A673 (cell line): Measurements from ENCODE around the gene TTLL10. TPM values are rescaled to one million over a fixed set of nuclear protein-coding genes. Genes with fewer than 3 reads are reported as not detected.

Experiments used
- BruUV-seq: library from RNA; stranded (reverse); fragments of 400-500 nt; replicated peaks from 2 replicates; lab custom pipeline; 2021; lab: Mats Ljungman, UMichigan
- CTCF ChIA-PET: fragments of 300-600 bp; sonication (Branson Sonifier 250); formaldehyde crosslinking; loops from one replicate; lab custom pipeline; 2022; ENCODE audit warnings: antibody characterized with exemption; lab: Charles Lee
- POLR2A ChIA-PET: fragments of 300-600 bp; sonication (Branson Sonifier 250); formaldehyde crosslinking; loops from one replicate; lab custom pipeline; 2022; ENCODE audit warnings: antibody characterized with exemption; ENCODE audit not compliant: low non-redundant PET; lab: Charles Lee
- DNase-seq: peaks from one replicate; pipeline ENCODE4 v3.0.0-alpha.2; 2015; ENCODE audit warnings: low spot score
- H3K27ac ChIP-seq: fragments of 200-600 bp; sonication (generic); 2 replicates; pipeline ENCODE4 v1.5.1; 2016; ENCODE audit warnings: mixed run types, low read depth, mild to moderate bottlenecking, mixed read lengths, antibody characterized with exemption, low read length; ENCODE audit not compliant: poor library complexity, severe bottlenecking
- H3K27me3 ChIP-seq: fragments of 200-600 bp; sonication (generic); replicated peaks from 2 replicates; pipeline ENCODE4 v1.6.1; 2017; ENCODE audit warnings: mixed run types, low read depth, mild to moderate bottlenecking, mixed read lengths, antibody characterized with exemption, low read length; ENCODE audit not compliant: insufficient read depth, poor library complexity
- H3K36me3 ChIP-seq: fragments of 200-600 bp; sonication (generic); 2 replicates; pipeline ENCODE4 v1.6.1; 2016; ENCODE audit warnings: mixed run types, mild to moderate bottlenecking, mixed read lengths, antibody characterized with exemption, low read length; ENCODE audit not compliant: insufficient read depth, poor library complexity, severe bottlenecking
- H3K4me1 ChIP-seq: fragments of 200-600 bp; sonication (generic); 2 replicates; pipeline ENCODE4 v1.6.1; 2017; ENCODE audit warnings: mixed run types, mild to moderate bottlenecking, mixed read lengths, antibody characterized with exemption, low read length; ENCODE audit not compliant: insufficient read depth, poor library complexity, severe bottlenecking
- H3K4me3 ChIP-seq: fragments of 200-600 bp; sonication (generic); 2 replicates; pipeline ENCODE4 v1.5.1; 2016; ENCODE audit warnings: low read depth, mixed run types, mild to moderate bottlenecking, mixed read lengths, low read length; ENCODE audit not compliant: poor library complexity, severe bottlenecking
- H3K9me3 ChIP-seq: fragments of 200-600 bp; sonication (generic); 2 replicates; pipeline ENCODE4 v1.6.1; 2016; ENCODE audit warnings: mixed run types, low read depth, mild to moderate bottlenecking, mixed read lengths, antibody characterized with exemption, low read length; ENCODE audit not compliant: poor library complexity, severe bottlenecking
- EZH2 ChIP-seq: fragments of 200-600 bp; sonication (generic); IDR thresholded peaks from 2 replicates; pipeline ENCODE4 v1.6.1; 2017; ENCODE audit warnings: borderline replicate concordance, low read depth, mild to moderate bottlenecking, mixed read lengths, antibody characterized with exemption, low read length; ENCODE audit not compliant: poor library complexity, severe bottlenecking
- intact Hi-C: fragments of 100-400 bp; cut with micrococcal nuclease; formaldehyde crosslinking; loops from one replicate; pipeline ENCODE4 v1.10.0; 2022; ENCODE audit not compliant: unreplicated experiment
- total RNA-seq: library from RNA; stranded (reverse); gene quantifications from 2 replicates; pipeline ENCODE4 v1.2.3, GENCODE V29; 2021
- TF ChIP-seq, protein P1 (sequence below): fragments of 300-800, 200-600 bp; sonication (generic); conservative IDR thresholded peaks from 2 replicates; pipeline ENCODE4 v1.5.1; 2017; ENCODE audit warnings: low read depth, mild to moderate bottlenecking, antibody characterized with exemption, low read length, moderate library complexity, mixed read lengths

The TTLL10 gene
- total RNA-seq, 1 experiment from 2014 or later = not detected

DNA sequence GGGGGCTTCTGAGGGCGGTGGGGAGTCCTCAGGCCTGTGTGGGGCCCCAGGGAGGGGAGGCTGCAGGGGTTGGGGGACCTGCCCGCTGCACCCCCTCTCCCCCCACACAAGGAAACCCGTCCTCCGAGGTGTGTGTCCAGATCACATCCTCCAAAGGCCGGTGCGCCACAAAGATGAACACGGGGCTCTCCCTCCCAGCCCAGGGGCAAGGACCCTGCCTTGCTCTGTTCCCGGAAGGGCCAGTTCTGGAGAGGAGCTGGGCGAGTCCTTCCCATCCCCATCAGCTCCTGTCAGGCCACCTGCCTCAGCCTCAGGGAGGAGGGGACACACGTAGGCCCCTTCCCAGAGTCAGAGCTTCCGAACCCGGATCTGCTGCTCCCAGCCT lies 2.5 kb upstream of the TTLL10 start:
- CTCF ChIA-PET = no interaction called here
- H3K36me3 ChIP-seq = no peaks in the 10 kb centered on the region
- no peak overlapping the region for H3K27ac ChIP-seq
- no peaks in the 10 kb centered on the region for H3K9me3 ChIP-seq
- peaks cover 30% of the 10 kb centered on the region for H3K4me1 ChIP-seq
- DNase-seq = no peak
- H3K4me3 ChIP-seq = no peak overlapping the region
- no TSS peak for BruUV-seq
- intact Hi-C loops = loop anchor here (5.0 kb wide), 1 partner anchor 46 kb away; no protein-coding TSS in a partner anchor
- TF ChIP-seq EZH2 = no peak
- TF ChIP-seq, protein P1, sequence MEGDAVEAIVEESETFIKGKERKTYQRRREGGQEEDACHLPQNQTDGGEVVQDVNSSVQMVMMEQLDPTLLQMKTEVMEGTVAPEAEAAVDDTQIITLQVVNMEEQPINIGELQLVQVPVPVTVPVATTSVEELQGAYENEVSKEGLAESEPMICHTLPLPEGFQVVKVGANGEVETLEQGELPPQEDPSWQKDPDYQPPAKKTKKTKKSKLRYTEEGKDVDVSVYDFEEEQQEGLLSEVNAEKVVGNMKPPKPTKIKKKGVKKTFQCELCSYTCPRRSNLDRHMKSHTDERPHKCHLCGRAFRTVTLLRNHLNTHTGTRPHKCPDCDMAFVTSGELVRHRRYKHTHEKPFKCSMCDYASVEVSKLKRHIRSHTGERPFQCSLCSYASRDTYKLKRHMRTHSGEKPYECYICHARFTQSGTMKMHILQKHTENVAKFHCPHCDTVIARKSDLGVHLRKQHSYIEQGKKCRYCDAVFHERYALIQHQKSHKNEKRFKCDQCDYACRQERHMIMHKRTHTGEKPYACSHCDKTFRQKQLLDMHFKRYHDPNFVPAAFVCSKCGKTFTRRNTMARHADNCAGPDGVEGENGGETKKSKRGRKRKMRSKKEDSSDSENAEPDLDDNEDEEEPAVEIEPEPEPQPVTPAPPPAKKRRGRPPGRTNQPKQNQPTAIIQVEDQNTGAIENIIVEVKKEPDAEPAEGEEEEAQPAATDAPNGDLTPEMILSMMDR = no peak
- POLR2A ChIA-PET = no interaction called here
- H3K27me3 ChIP-seq = no peaks in the 10 kb centered on the region

DNA sequence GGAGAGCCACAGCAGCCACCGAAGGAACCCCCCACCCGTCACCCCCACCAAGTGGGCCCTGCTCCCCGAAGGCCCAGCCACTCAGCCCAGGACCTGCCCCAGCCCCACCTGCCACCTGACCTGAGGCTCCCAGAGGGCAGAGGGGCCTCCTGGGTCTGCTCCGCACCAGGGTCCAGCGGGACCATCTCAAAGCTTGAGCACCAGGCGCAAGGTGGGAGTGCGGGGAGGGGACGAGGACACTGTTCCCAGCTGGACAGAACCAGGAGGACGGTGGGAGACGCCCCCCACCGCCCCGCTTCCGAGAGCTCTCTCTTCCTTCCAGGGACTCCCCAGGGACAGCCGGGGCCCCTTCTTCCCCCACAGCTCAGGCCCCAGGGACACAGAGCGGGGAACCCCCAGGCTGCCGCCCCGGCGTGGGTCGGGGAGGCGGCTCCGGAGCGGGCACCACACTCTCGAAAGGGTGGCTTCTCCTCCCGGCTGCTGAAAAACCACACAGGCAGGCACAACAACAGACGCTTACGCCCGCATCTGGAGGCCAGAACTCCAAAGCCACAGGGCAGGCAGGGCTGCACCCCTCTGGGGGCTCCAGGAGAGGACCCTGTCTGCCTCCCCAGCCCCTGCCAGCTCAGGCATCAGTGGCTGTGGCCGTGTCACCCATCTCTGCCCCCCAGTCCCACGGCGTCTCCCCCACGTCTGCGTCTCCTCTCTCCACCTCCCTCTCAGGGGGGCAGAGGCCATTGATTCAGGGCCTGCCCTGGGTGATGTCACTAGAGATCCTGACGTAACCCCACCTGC lies 1.9 kb upstream of the TTLL10 start:
- Histone ChIP-seq H3K4me1 (peaks cover 30% of the 10 kb centered on the region), H3K4me3 (no peak overlapping the region), H3K36me3 (no peaks in the 10 kb centered on the region), H3K27ac (no peak overlapping the region), H3K9me3 (no peaks in the 10 kb centered on the region), H3K27me3 (no peaks in the 10 kb centered on the region)
- intact Hi-C loops = loop anchor here (5.0 kb wide), 1 partner anchor 46 kb away; no protein-coding TSS in a partner anchor
- TF ChIP-seq EZH2 = no peak
- TF ChIP-seq, protein P1 = no peak
- POLR2A ChIA-PET = no interaction called here
- DNase-seq = no peak
- BruUV-seq = no TSS peak
- CTCF ChIA-PET = no interaction called here

DNA sequence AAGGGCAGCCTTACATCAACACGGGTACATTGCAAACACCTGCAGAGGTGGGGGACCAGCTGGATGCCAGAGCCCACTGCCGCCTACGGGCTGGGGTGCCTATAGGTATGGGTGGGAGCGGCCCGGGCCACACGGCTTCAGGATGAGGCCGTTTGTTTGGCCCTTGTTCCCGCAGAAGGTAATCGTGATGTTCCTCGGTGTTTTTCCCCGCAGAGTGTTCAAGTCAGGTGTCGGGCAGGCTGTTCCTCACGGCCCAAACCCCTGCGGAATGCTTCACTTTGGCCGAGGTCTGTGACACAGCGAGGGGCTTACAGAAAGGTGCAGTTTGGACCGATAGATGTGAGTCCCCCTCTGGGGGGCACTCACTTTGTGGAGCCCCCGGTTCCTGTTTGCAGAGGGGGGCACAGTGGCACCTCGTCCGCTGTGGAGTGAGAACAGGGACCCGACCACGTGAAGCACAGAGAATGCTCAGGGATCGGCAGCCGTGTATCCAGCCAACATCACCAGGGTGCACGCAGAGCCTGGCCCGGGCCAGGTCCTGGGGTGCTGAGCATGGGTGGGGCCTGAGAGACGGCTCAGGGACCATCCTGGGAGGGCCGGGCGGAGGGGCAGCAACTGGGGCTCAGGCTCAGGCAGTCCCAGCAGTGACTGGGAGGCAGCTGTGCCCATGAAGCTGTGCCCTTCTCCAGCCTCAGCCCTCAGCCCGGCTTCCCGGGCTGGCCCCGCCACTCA lies 453 bp upstream of the TTLL10 start:
- Histone ChIP-seq H3K27me3 (no peaks in the 10 kb centered on the region), H3K9me3 (no peaks in the 10 kb centered on the region), H3K36me3 (no peaks in the 10 kb centered on the region), H3K4me3 (no peak overlapping the region), H3K4me1 (peaks cover 30% of the 10 kb centered on the region), H3K27ac (no peak overlapping the region)
- intact Hi-C loops = loop anchor here (5.0 kb wide), 1 partner anchor 44 kb away; no protein-coding TSS in a partner anchor
- TF ChIP-seq, protein P1 = no peak
- TF ChIP-seq EZH2 = no peak
- no TSS peak for BruUV-seq
- ChIA-PET CTCF (no interaction called here), POLR2A (no interaction called here)
- DNase-seq = no peak
